ENCODE data around the gene UHMK1.

Gene UHMK1

DNA sequence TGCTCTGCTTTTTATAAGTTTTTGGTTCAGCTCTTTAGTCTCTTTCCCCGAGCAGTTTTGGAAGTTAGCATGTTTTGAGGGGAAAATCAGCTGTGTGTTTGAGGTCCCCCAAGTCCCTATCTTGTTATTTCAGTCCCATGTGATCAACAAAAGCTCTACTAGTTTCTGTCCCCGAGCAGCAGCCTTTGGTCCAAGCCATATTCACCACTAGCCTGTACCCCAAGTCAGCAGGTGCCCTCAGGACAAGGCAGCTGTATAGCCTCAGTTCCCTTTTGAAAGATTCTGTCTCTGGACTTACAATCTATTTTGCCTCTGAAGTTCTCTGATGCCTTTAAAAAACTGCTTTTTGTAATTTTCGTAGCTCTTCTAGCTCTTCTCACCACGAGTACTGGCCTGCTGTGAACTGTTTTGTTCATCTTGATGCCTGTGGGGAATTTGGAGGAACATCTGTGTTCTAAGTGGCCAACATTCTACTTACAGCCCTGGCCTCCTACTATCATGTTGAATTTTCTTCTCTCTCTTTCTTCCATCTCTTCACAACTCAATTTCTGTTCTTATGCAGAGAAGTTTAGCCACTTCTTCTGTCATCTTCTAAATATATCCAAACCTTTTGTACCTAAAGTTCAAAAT lies 80.6 kb downstream of the UHMK1 start:
- TF ChIP-seq, protein P1, sequence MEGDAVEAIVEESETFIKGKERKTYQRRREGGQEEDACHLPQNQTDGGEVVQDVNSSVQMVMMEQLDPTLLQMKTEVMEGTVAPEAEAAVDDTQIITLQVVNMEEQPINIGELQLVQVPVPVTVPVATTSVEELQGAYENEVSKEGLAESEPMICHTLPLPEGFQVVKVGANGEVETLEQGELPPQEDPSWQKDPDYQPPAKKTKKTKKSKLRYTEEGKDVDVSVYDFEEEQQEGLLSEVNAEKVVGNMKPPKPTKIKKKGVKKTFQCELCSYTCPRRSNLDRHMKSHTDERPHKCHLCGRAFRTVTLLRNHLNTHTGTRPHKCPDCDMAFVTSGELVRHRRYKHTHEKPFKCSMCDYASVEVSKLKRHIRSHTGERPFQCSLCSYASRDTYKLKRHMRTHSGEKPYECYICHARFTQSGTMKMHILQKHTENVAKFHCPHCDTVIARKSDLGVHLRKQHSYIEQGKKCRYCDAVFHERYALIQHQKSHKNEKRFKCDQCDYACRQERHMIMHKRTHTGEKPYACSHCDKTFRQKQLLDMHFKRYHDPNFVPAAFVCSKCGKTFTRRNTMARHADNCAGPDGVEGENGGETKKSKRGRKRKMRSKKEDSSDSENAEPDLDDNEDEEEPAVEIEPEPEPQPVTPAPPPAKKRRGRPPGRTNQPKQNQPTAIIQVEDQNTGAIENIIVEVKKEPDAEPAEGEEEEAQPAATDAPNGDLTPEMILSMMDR (IDR thresholded peaks at IDR 0.05), result no peak

DNA sequence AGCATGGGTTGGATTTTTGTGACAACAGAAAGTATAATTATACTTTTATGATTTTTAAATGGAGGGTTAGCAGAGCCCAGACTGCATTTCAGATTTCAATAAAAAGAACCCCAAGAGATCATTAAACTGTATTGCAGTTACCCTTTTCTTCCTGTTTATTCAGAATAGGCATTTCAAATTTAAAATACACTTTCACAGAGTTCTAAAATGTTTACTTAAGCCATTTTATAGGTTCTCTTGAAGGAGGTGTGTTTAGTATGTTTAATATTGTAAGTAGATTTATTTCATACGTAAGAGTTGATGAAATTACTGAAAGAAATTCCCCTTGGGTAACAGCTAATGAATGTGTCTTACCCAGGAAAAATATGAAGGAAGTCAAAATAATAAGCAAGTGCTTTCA lies 81.3 kb downstream of the UHMK1 start:
- TF ChIP-seq, protein P1 (IDR thresholded peaks at IDR 0.05), result no peak

Measured in LNCAP (cell line).